CD4-positive, alpha-beta T cell (primary cell): ENCODE data around the gene WDR54. TPM values are rescaled to one million over a fixed set of nuclear protein-coding genes. Genes with fewer than 3 reads are reported as not detected.
A peak's percentile ranks its signal among the peaks of the same experiment; 100 is the strongest.

Experiments
- ATAC-seq: fragments of 200-7000 bp; cut with Tn5 transposase; one replicate; pipeline ENCODE4 v1.10.0; 2022; ENCODE audit warnings: mild to moderate bottlenecking; ENCODE audit not compliant: poor library complexity
- CTCF ChIA-PET: fragments of 350-600 bp; sonication (Branson Sonifier 250); formaldehyde crosslinking; loops from one replicate; lab custom pipeline; 2021; ENCODE audit warnings: antibody characterized with exemption, inconsistent platforms; lab: Charles Lee
- POLR2A ChIA-PET: fragments of 350-600 bp; sonication (Branson Sonifier 250); formaldehyde crosslinking; loops from one replicate; lab custom pipeline; 2021; ENCODE audit warnings: antibody characterized with exemption, inconsistent platforms; lab: Charles Lee
- DNase-seq, 14 experiments: peaks; one replicate each; pipeline ENCODE4 v3.0.0-alpha.2; 2013 to 2020; ENCODE audit warnings: mixed read lengths in 2 of 14
- H3K27ac ChIP-seq, 2 donors: one replicate each; pipeline versions ENCODE4 v1.5.1 to v1.7.0; 2013; ENCODE audit warnings: low read length in 2 of 2, low read depth in 1 of 2, mild to moderate bottlenecking in 1 of 2
- H3K27me3 ChIP-seq, 2 experiments: 1 replicate in 1 of 2; 2 replicates in 1 of 2; pipeline versions ENCODE4 v1.6.1 to v1.7.0; 2013; ENCODE audit warnings: low read length in 2 of 2, control low read depth in 1 of 2, mild to moderate bottlenecking in 1 of 2, moderate library complexity in 1 of 2; ENCODE audit not compliant: insufficient read depth in 2 of 2, control insufficient read depth in 1 of 2
- H3K36me3 ChIP-seq: one replicate; pipeline ENCODE4 v1.6.1; 2013; ENCODE audit warnings: low read length, control low read depth; ENCODE audit not compliant: insufficient read depth
- H3K4me1 ChIP-seq: one replicate; pipeline ENCODE4 v1.6.1; 2013; ENCODE audit warnings: low read length, control low read depth; ENCODE audit not compliant: insufficient read depth
- H3K4me3 ChIP-seq: one replicate; pipeline ENCODE4 v1.5.1; 2013; ENCODE audit warnings: mild to moderate bottlenecking, low read length, moderate library complexity
- H3K9me3 ChIP-seq, 2 experiments: 1 replicate in 1 of 2; 2 replicates in 1 of 2; pipeline versions ENCODE4 v1.6.1 to v1.7.0; 2013; ENCODE audit warnings: low read length in 2 of 2, mild to moderate bottlenecking in 2 of 2, control low read depth in 1 of 2, moderate library complexity in 1 of 2; ENCODE audit not compliant: control insufficient read depth in 1 of 2, insufficient read depth in 1 of 2
- H3K27ac Mint-ChIP-seq: one replicate; pipeline ENCODE4 v1.8.0; 2020; ENCODE audit warnings: mixed read lengths
- H3K27me3 Mint-ChIP-seq: one replicate; pipeline ENCODE4 v1.8.0; 2021; ENCODE audit warnings: mixed read lengths
- H3K36me3 Mint-ChIP-seq: one replicate; pipeline ENCODE4 v1.8.0; 2021; ENCODE audit warnings: low read depth, mixed read lengths
- H3K4me1 Mint-ChIP-seq: one replicate; pipeline ENCODE4 v1.8.0; 2021; ENCODE audit warnings: low read depth, mixed read lengths
- H3K4me3 Mint-ChIP-seq: one replicate; pipeline ENCODE4 v1.8.0; 2020; ENCODE audit warnings: mild to moderate bottlenecking, mixed read lengths
- H3K9me3 Mint-ChIP-seq: one replicate; pipeline ENCODE4 v1.8.0; 2020; ENCODE audit warnings: mixed read lengths
- intact Hi-C, 2 experiments: fragments of 100-400 bp; cut with DNase I in 1 of 2; cut with micrococcal nuclease in 1 of 2; formaldehyde crosslinking; loops; one replicate each; pipeline versions ENCODE4 v1.15.1 to v1.9.0; 2023 to 2025; cut with DNase I, micrococcal nuclease
- total RNA-seq, 174 experiments: library from RNA in 2 of 174; stranded (reverse) in 2 of 174; gene quantifications; one replicate each; pipeline ENCODE4 v1.2.3 and lab custom pipeline; 2021 to 2026
- TF ChIP-seq, protein P1 (sequence below): fragments of 200-600 bp; IDR thresholded peaks from one replicate; pipeline ENCODE4 v1.8.0; 2022; ENCODE audit warnings: antibody characterized with exemption, mild to moderate bottlenecking

The WDR54 gene
- total RNA-seq, 2 experiments from 2014 or later, result 21.7 to 25.1 TPM

DNA sequence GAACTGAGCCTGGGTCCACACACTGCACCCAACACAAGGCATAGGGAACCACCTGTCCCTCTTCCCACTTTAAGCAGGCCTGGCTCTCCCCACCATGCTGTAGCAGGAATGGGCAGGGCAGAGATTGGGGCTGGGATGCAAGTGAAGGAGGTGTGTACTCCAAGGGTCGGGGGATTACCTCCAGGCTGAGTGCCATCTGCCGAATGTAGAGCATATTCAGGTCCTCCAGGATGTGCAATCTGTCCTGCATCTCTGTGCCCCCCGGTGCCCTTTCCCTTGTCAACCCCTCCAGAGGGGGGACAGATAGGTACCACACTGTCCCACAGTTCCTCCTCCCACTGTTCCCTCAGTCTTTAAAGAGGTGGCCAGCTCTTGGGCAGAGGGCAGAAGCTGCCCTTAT lies 17.8 kb downstream of the WDR54 start:
- H3K4me1 Mint-ChIP-seq, result peaks cover 8% of the 10 kb centered on the region
- peaks cover 0 to 31% of the 10 kb centered on the region in 2 experiments for H3K9me3 ChIP-seq
- ChIA-PET POLR2A (interaction anchor here (0.9 kb wide), 1 partner anchor 18 kb away, joined by 3 read pairs; the partner anchor contains the start of genes C2orf81 and WDR54), CTCF (interaction anchor here (0.9 kb wide), 1 partner anchor 9 kb away, joined by 3 read pairs; no protein-coding TSS in a partner anchor)
- no peaks in the 10 kb centered on the region for H3K9me3 Mint-ChIP-seq
- H3K27me3 ChIP-seq, result peaks cover 37% of the 10 kb centered on the region in 2 experiments
- H3K27ac Mint-ChIP-seq, result no peak overlapping the region
- intact Hi-C loops, result no loop called here
- H3K4me3 ChIP-seq, result no peak overlapping the region
- DNase-seq (no peak), ATAC-seq (no peak)
- peaks cover 47% of the 10 kb centered on the region for H3K27me3 Mint-ChIP-seq
- H3K36me3 ChIP-seq, result no peaks in the 10 kb centered on the region
- no peak overlapping the region for H3K27ac ChIP-seq
- H3K36me3 Mint-ChIP-seq, result no peaks in the 10 kb centered on the region
- TF ChIP-seq, protein P1, sequence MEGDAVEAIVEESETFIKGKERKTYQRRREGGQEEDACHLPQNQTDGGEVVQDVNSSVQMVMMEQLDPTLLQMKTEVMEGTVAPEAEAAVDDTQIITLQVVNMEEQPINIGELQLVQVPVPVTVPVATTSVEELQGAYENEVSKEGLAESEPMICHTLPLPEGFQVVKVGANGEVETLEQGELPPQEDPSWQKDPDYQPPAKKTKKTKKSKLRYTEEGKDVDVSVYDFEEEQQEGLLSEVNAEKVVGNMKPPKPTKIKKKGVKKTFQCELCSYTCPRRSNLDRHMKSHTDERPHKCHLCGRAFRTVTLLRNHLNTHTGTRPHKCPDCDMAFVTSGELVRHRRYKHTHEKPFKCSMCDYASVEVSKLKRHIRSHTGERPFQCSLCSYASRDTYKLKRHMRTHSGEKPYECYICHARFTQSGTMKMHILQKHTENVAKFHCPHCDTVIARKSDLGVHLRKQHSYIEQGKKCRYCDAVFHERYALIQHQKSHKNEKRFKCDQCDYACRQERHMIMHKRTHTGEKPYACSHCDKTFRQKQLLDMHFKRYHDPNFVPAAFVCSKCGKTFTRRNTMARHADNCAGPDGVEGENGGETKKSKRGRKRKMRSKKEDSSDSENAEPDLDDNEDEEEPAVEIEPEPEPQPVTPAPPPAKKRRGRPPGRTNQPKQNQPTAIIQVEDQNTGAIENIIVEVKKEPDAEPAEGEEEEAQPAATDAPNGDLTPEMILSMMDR, result no peak
- no peak overlapping the region for H3K4me3 Mint-ChIP-seq
- peaks cover 27% of the 10 kb centered on the region for H3K4me1 ChIP-seq

DNA sequence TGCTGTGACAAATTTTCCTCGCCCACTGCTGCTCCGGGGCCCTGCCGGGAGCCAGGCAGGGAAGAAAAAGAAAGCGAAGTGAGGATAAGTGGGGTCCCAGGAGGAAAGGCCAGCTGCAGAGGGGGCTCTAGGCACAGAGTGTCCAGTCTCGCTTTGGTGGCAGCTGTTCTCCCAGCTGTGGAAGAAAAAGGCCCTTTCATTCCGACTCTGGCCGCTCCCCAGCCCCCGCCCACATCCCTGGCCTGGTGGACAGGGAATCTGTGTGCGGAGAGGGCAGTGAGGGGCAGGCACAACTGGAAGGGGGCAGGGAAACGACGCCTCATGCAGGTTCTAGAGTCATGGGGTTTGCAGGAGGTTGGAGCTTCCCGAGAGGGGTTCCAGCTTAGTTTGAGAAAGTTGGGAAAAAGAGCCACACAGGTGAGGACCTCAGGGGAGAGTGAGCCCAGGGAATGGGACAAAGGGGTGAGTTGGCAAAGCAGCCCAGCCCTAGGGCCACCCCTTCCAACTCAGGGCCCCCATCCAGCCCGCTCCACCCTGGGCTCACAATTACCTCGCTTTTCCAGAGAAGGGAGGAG lies 18.4 kb downstream of the WDR54 start:
- no peak overlapping the region for H3K27ac Mint-ChIP-seq
- H3K4me3 Mint-ChIP-seq, result peak overlapping the region; percentile 54
- Histone ChIP-seq H3K4me3 (no peak overlapping the region), H3K4me1 (peaks cover 27% of the 10 kb centered on the region), H3K9me3 (peaks cover 0 to 31% of the 10 kb centered on the region in 2 experiments), H3K27me3 (peaks cover 37 to 40% of the 10 kb centered on the region in 2 experiments), H3K36me3 (no peaks in the 10 kb centered on the region), H3K27ac (no peak overlapping the region)
- ATAC-seq (no peak), DNase-seq (no peak)
- peaks cover 8% of the 10 kb centered on the region for H3K4me1 Mint-ChIP-seq
- peaks cover 52% of the 10 kb centered on the region for H3K27me3 Mint-ChIP-seq
- no peaks in the 10 kb centered on the region for H3K36me3 Mint-ChIP-seq
- POLR2A ChIA-PET, result interaction anchor here (0.8 to 1.5 kb wide), 6 partner anchors 9 to 43 kb away, joined by 3 to 6 read pairs (median 4); partner anchors contain the start of genes C2orf81, CCDC142, TTC31 and WBP1
- H3K9me3 Mint-ChIP-seq, result no peaks in the 10 kb centered on the region
- CTCF ChIA-PET, result interaction anchor here (0.5 to 0.9 kb wide), 2 partner anchors 10 to 26 kb away, joined by 3 read pairs; no protein-coding TSS in a partner anchor
- intact Hi-C loops, result no loop called here
- TF ChIP-seq, protein P1, result no peak

DNA sequence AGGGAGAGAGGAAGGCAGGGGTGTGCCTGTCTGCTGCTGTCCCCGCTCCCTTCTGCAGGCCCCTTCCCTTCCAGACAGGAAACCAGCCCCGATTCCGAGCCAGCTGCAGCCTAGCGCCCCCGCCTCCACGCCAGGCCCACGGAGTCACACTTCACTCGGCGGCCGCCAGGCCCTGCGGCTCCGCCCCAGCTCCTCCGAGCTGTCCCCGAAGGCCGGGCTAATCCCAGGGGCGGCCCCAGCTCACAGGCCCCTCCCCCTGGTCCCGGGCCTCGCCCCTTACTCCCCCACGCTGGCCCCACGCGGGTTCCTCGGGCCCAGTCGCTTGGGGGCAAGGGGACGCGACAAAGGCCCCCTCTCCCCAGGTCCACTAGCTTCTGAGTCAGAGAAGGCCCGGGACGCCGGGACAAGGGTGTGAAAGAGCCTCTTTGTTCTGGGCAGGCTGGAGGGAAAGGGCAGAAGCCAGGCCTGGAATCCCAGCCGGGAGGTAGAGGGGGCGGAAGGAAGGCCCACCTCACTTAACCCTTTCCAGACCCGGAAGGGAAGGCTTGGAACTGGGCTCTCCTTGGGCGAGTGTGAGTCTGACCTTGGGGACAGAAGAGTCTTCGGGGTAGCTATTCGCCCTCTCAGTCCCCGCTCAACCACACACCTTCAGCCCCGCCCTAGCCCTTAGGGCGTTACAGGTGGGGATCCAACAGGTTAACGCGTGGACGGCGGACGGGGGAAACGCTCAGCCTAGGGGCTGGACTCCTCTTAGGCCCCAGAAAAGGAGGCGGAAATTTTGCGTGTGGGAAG lies 19.0 kb downstream of the WDR54 start:
- Mint-ChIP-seq H3K4me1 (peaks cover 8% of the 10 kb centered on the region), H3K4me3 (peak overlapping the region; percentile 58), H3K27ac (no peak overlapping the region), H3K27me3 (peaks cover 56% of the 10 kb centered on the region), H3K9me3 (no peaks in the 10 kb centered on the region), H3K36me3 (no peaks in the 10 kb centered on the region)
- Histone ChIP-seq H3K4me1 (peaks cover 27% of the 10 kb centered on the region), H3K4me3 (peak overlapping the region; percentile 10), H3K36me3 (no peaks in the 10 kb centered on the region), H3K27me3 (peaks cover 37 to 40% of the 10 kb centered on the region in 2 experiments), H3K9me3 (peaks cover 0 to 31% of the 10 kb centered on the region in 2 experiments), H3K27ac (no peak overlapping the region)
- CTCF ChIA-PET, result interaction anchor here (0.5 kb wide), 1 partner anchor 25 kb away, joined by 3 read pairs; no protein-coding TSS in a partner anchor
- intact Hi-C loops, result loop anchor here in 1 of 2 experiments (1.0 kb wide), 1 partner anchor 24 kb away; no protein-coding TSS in a partner anchor
- POLR2A ChIA-PET, result interaction anchor here (0.8 to 1.5 kb wide), 5 partner anchors 9 to 42 kb away, joined by 3 to 6 read pairs (median 5); partner anchors contain the start of genes CCDC142, TTC31 and WBP1
- TF ChIP-seq, protein P1, result no peak
- peak; percentile 73 for ATAC-seq
- DNase-seq, result peak in 5 of 14 experiments; percentile 33 to 73 (median 48)
